Activated CD8-positive, alpha-beta T cell treated with anti-CD3 and anti-CD28 coated beads for 36 hours (primary cell): ENCODE measurements around the gene BDP1. TPM values are rescaled to one million over a fixed set of nuclear protein-coding genes. Genes with fewer than 3 reads are reported as not detected.
"Not testable (repeated sequence)": the region's sequence is repeated elsewhere in the genome, so short reads cannot be mapped to it uniquely, and the experiment has no call there.

Source experiments
- ATAC-seq: fragments of 200-7000 bp; cut with Tn5 transposase; one replicate; pipeline ENCODE4 v1.10.0; 2021; ENCODE audit warnings: mild to moderate bottlenecking, moderate library complexity
- CTCF ChIA-PET: fragments of 350-600 bp; sonication (Branson Sonifier 250); formaldehyde crosslinking; loops from one replicate; lab custom pipeline; 2021; ENCODE audit warnings: antibody characterized with exemption; lab: Charles Lee
- POLR2A ChIA-PET: fragments of 350-600 bp; sonication (Branson Sonifier 250); formaldehyde crosslinking; loops from one replicate; lab custom pipeline; 2021; ENCODE audit warnings: antibody characterized with exemption; lab: Charles Lee
- DNase-seq: peaks from one replicate; pipeline ENCODE4 v3.0.0-alpha.2; 2020
- H3K27ac Mint-ChIP-seq: one replicate; pipeline ENCODE4 v1.8.0; 2021; ENCODE audit warnings: mild to moderate bottlenecking, mixed read lengths
- H3K27me3 Mint-ChIP-seq: one replicate; pipeline ENCODE4 v1.8.0; 2021; ENCODE audit warnings: mixed read lengths
- H3K36me3 Mint-ChIP-seq: one replicate; pipeline ENCODE4 v1.8.0; 2021; ENCODE audit warnings: low read depth, mixed read lengths
- H3K4me1 Mint-ChIP-seq: one replicate; pipeline ENCODE4 v1.8.0; 2021; ENCODE audit warnings: low read depth, mixed read lengths
- H3K4me3 Mint-ChIP-seq: one replicate; pipeline ENCODE4 v1.8.0; 2021; ENCODE audit warnings: mild to moderate bottlenecking, moderate library complexity, mixed read lengths
- H3K9me3 Mint-ChIP-seq: one replicate; pipeline ENCODE4 v1.8.0; 2021; ENCODE audit warnings: mixed read lengths
- CTCF ChIP-seq: fragments of 200-600 bp; IDR thresholded peaks from one replicate; pipeline ENCODE4 v1.8.0; 2022; ENCODE audit warnings: antibody characterized with exemption, mild to moderate bottlenecking
- intact Hi-C: fragments of 100-400 bp; cut with micrococcal nuclease; formaldehyde crosslinking; loops from one replicate; pipeline ENCODE4 v1.10.0; 2022
- total RNA-seq, 2 experiments: library from RNA; stranded (reverse); gene quantifications; one replicate each; pipeline ENCODE4 v1.2.3, GENCODE V29; 2021

BDP1 gene
- total RNA-seq, 2 experiments from 2014 or later = 26.8 TPM

GRCh38 chr5:71552026-71552749 lies 96.7 kb downstream of the BDP1 start:
- DNase-seq, H3K27ac Mint-ChIP-seq, H3K4me3 Mint-ChIP-seq, H3K9me3 Mint-ChIP-seq, intact Hi-C loops, ATAC-seq, POLR2A ChIA-PET, CTCF ChIA-PET, H3K27me3 Mint-ChIP-seq, H3K4me1 Mint-ChIP-seq: not testable (repeated sequence)
- peaks cover 57% of the 10 kb centered on the region for H3K36me3 Mint-ChIP-seq

- H3K4me1 Mint-ChIP-seq = no peaks in the 10 kb centered on the region
- peaks cover 21% of the 10 kb centered on the region for H3K36me3 Mint-ChIP-seq
- no peak for TF ChIP-seq CTCF
- no peak overlapping the region for H3K27ac Mint-ChIP-seq
- no peaks in the 10 kb centered on the region for H3K9me3 Mint-ChIP-seq
- CTCF ChIA-PET = no interaction called here
- H3K4me3 Mint-ChIP-seq = no peak overlapping the region
- no peaks in the 10 kb centered on the region for H3K27me3 Mint-ChIP-seq
- POLR2A ChIA-PET = no interaction called here
- DNase-seq (no peak), ATAC-seq (no peak)
- intact Hi-C loops = no loop called here
Measured at GRCh38 chr5:71563161-71563560, 107.7 kb downstream of the BDP1 start.

- TF ChIP-seq CTCF = no peak
- intact Hi-C loops = no loop called here
- Mint-ChIP-seq H3K27ac (no peak overlapping the region), H3K4me1 (no peaks in the 10 kb centered on the region), H3K4me3 (no peak overlapping the region), H3K9me3 (no peaks in the 10 kb centered on the region), H3K27me3 (no peaks in the 10 kb centered on the region), H3K36me3 (peaks cover 21% of the 10 kb centered on the region)
- CTCF ChIA-PET = no interaction called here
- ATAC-seq (no peak), DNase-seq (no peak)
- POLR2A ChIA-PET = no interaction called here
Measured at GRCh38 chr5:71564895-71565294, 109.4 kb downstream of the BDP1 start.

GRCh38 chr5:71569748-71570509 lies 114.5 kb downstream of the BDP1 start:
- no peaks in the 10 kb centered on the region for H3K9me3 Mint-ChIP-seq
- H3K36me3 Mint-ChIP-seq = peaks cover 10% of the 10 kb centered on the region
- intact Hi-C loops = no loop called here
- TF ChIP-seq CTCF = no peak
- CTCF ChIA-PET = no interaction called here
- no peak overlapping the region for H3K4me3 Mint-ChIP-seq
- H3K27me3 Mint-ChIP-seq = no peaks in the 10 kb centered on the region
- H3K4me1 Mint-ChIP-seq = no peaks in the 10 kb centered on the region
- DNase-seq (no peak), ATAC-seq (no peak)
- H3K27ac Mint-ChIP-seq = no peak overlapping the region
- POLR2A ChIA-PET = no interaction called here

- H3K36me3 Mint-ChIP-seq, H3K27ac Mint-ChIP-seq, H3K9me3 Mint-ChIP-seq, H3K4me1 Mint-ChIP-seq, intact Hi-C loops, H3K4me3 Mint-ChIP-seq, DNase-seq, CTCF ChIA-PET, POLR2A ChIA-PET, ATAC-seq, H3K27me3 Mint-ChIP-seq: not testable (repeated sequence)
Measured at GRCh38 chr5:71571811-71572210, 116.4 kb downstream of the BDP1 start.

GRCh38 chr5:71573591-71573990 lies 118.1 kb downstream of the BDP1 start:
- no peak for TF ChIP-seq CTCF
- H3K27me3 Mint-ChIP-seq = no peaks in the 10 kb centered on the region
- ChIA-PET POLR2A (no interaction called here), CTCF (interaction anchor here (1.9 kb wide), 1 partner anchor 9 kb away, joined by 5 read pairs; no protein-coding TSS in a partner anchor)
- DNase-seq (no peak), ATAC-seq (no peak)
- H3K9me3 Mint-ChIP-seq = no peaks in the 10 kb centered on the region
- H3K36me3 Mint-ChIP-seq = peaks cover 16% of the 10 kb centered on the region
- H3K4me3 Mint-ChIP-seq = no peak overlapping the region
- intact Hi-C loops = no loop called here
- no peak overlapping the region for H3K27ac Mint-ChIP-seq
- H3K4me1 Mint-ChIP-seq = no peaks in the 10 kb centered on the region

GRCh38 chr5:71575588-71575987 lies 120.1 kb downstream of the BDP1 start:
- H3K4me1 Mint-ChIP-seq, H3K27me3 Mint-ChIP-seq, H3K27ac Mint-ChIP-seq, intact Hi-C loops, ATAC-seq, H3K4me3 Mint-ChIP-seq, DNase-seq, H3K9me3 Mint-ChIP-seq, POLR2A ChIA-PET: not testable (repeated sequence)
- H3K36me3 Mint-ChIP-seq = peaks cover 13% of the 10 kb centered on the region
- CTCF ChIA-PET = interaction anchor here (2.8 kb wide), 1 partner anchor 25 kb away, joined by 9 read pairs; no protein-coding TSS in a partner anchor
